DND-41 (cell line): ENCODE measurements around the gene RAD52.

Experiments used
- EZH2 ChIP-seq: IDR thresholded peaks from 3 replicates; pipeline ENCODE4 v1.6.1; 2012; ENCODE audit warnings: borderline replicate concordance, low read depth, mild to moderate bottlenecking, moderate library complexity, low read length, inconsistent platforms; ENCODE audit not compliant: severe bottlenecking
- TF ChIP-seq, protein P1 (sequence below): IDR thresholded peaks from 2 replicates; pipeline ENCODE4 v1.5.1; 2012; ENCODE audit warnings: borderline replicate concordance, low read length, moderate library complexity, mild to moderate bottlenecking; ENCODE audit not compliant: poor library complexity, severe bottlenecking; ENCODE audit errors: extremely low read depth

DNA sequence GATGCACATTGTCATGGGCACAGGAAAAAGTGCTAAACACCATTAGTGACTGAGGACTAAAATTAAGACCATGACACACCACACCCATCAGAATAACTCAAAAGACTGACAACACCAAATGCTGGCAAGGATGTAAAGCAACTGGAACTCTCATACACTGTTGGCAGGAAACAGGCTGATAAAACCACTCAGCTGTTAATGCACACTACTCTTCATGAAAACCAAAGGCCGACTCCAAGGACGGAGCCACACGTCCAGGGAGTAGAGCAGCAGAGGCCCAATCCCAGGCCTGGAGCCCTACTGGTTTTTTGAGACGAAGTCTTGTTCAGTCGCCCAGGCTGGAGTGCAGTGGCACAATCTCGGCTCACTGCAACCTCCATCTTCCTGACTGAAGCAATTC, 6.4 kb downstream of the RAD52 start:
- TF ChIP-seq, protein P1, sequence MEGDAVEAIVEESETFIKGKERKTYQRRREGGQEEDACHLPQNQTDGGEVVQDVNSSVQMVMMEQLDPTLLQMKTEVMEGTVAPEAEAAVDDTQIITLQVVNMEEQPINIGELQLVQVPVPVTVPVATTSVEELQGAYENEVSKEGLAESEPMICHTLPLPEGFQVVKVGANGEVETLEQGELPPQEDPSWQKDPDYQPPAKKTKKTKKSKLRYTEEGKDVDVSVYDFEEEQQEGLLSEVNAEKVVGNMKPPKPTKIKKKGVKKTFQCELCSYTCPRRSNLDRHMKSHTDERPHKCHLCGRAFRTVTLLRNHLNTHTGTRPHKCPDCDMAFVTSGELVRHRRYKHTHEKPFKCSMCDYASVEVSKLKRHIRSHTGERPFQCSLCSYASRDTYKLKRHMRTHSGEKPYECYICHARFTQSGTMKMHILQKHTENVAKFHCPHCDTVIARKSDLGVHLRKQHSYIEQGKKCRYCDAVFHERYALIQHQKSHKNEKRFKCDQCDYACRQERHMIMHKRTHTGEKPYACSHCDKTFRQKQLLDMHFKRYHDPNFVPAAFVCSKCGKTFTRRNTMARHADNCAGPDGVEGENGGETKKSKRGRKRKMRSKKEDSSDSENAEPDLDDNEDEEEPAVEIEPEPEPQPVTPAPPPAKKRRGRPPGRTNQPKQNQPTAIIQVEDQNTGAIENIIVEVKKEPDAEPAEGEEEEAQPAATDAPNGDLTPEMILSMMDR, result no peak
- no peak for TF ChIP-seq EZH2
